Stimulated activated naive CD8-positive, alpha-beta T cell treated with anti-CD3 and anti-CD28 coated beads, Interleukin-15, amount 100 ng/mL, for 72 hours (primary cell): Measurements from ENCODE around the gene SASH3.
A peak's percentile ranks its signal among the peaks of the same experiment; 100 is the strongest.

ENCODE experiments used
- ATAC-seq: fragments of 150-1000 bp; cut with Tn5 transposase; 2 replicates; pipeline ENCODE4 v1.10.0; 2021; ENCODE audit warnings: mild to moderate bottlenecking, moderate library complexity
- DNase-seq, 2 donors: peaks; one replicate each; pipeline ENCODE4 v3.0.0; 2021 to 2022
- H3K27ac Mint-ChIP-seq, 2 donors: one replicate each; pipeline ENCODE4 v1.8.0; 2022; ENCODE audit warnings: mild to moderate bottlenecking in 2 of 2, mixed read lengths in 2 of 2, moderate library complexity in 2 of 2
- H3K27me3 Mint-ChIP-seq: one replicate; pipeline ENCODE4 v1.8.0; 2022; ENCODE audit warnings: mixed read lengths
- H3K4me1 Mint-ChIP-seq: one replicate; pipeline ENCODE4 v1.8.0; 2022; ENCODE audit warnings: mild to moderate bottlenecking, mixed read lengths
- H3K4me3 Mint-ChIP-seq, 2 donors: one replicate each; pipeline ENCODE4 v1.8.0; 2022; ENCODE audit warnings: mild to moderate bottlenecking in 2 of 2, mixed read lengths in 2 of 2, moderate library complexity in 1 of 2
- H3K9me3 Mint-ChIP-seq, 2 donors: one replicate each; pipeline ENCODE4 v1.8.0; 2022; ENCODE audit warnings: mixed read lengths in 2 of 2

SASH3 gene

DNA sequence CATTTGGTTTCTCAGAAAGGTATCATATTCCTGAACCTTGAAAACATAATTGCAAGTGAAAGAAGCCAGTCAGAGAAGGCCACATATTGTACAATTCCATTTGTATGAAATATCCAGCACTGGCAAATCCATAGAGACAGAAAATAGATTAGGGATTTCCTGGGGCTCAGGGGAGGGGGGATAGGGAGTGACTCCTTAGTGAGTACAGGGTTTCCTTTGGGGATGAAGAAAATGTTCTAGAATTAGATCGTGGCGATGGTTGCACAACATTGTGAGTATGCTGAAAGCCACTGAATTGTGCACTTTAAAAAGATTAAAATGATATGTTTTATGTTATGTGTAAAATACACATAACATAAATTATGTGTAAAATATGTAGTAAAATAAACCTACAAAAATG, 30.7 kb upstream of the SASH3 start:
- H3K4me1 Mint-ChIP-seq, result peaks cover 31% of the 10 kb centered on the region
- ATAC-seq (no peak), DNase-seq (no peak)
- H3K9me3 Mint-ChIP-seq, result no peaks in the 10 kb centered on the region
- H3K27ac Mint-ChIP-seq, result no peak overlapping the region
- H3K27me3 Mint-ChIP-seq, result no peaks in the 10 kb centered on the region
- no peak overlapping the region for H3K4me3 Mint-ChIP-seq

GRCh38 chrX:129750971-129751370, 28.8 kb upstream of the SASH3 start:
- no peak for ATAC-seq
- no peak for DNase-seq
- Mint-ChIP-seq H3K27ac (no peak overlapping the region), H3K4me3 (no peak overlapping the region), H3K9me3 (no peaks in the 10 kb centered on the region), H3K4me1 (peaks cover 29% of the 10 kb centered on the region), H3K27me3 (no peaks in the 10 kb centered on the region)

DNA sequence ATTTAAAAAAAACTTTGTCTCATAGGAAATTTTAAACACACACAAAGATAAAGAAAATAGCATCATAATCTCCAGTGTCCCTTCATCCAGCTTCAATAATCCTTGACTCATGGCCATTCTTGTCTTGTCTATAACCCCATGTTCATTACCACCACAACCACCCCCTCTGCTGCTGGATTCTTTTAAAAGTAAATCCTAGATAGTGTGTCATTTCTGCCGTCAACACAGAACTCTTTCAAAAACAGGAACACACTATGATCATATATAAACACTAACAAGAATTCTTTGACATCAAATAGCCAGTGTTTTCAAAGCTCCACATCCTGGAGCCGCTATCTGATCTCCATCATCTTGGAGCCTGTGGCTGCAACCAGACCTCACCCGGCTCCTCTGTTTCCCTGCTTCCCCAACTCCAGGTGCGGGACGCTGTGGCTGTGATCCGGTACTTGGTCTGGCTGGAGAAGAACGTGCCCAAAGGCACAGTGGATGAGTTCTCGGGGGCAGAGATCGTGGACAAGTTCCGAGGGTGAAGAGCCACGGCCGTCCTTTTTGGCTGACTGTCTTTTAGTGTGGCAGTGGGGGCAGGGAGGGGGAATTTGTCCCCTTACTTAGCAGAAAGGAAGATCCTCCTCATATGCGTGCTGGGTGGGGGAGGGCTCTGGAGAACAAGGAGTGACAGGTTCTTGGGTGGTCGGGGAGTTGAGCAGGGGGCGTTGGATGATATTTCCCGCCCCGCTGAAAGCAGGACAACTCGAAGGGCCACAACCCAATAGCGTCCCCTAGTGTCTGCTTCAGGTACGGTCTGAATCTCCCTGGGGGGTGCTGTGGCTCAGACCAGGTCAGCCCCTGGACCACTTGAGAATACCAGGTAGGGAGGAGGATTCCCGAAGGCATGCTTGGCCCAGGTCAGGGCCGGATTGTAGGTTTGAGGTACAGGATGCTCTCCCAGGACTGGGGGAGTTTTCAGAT, 25.4 kb upstream of the SASH3 start:
- Mint-ChIP-seq H3K27me3 (no peaks in the 10 kb centered on the region), H3K9me3 (no peaks in the 10 kb centered on the region), H3K4me3 (peak overlapping the region in 1 of 2 donors; percentile 44), H3K4me1 (peaks cover 57% of the 10 kb centered on the region), H3K27ac (peak overlapping the region in 1 of 2 donors; percentile 88)
- DNase-seq, result no peak
- ATAC-seq, result no peak

DNA sequence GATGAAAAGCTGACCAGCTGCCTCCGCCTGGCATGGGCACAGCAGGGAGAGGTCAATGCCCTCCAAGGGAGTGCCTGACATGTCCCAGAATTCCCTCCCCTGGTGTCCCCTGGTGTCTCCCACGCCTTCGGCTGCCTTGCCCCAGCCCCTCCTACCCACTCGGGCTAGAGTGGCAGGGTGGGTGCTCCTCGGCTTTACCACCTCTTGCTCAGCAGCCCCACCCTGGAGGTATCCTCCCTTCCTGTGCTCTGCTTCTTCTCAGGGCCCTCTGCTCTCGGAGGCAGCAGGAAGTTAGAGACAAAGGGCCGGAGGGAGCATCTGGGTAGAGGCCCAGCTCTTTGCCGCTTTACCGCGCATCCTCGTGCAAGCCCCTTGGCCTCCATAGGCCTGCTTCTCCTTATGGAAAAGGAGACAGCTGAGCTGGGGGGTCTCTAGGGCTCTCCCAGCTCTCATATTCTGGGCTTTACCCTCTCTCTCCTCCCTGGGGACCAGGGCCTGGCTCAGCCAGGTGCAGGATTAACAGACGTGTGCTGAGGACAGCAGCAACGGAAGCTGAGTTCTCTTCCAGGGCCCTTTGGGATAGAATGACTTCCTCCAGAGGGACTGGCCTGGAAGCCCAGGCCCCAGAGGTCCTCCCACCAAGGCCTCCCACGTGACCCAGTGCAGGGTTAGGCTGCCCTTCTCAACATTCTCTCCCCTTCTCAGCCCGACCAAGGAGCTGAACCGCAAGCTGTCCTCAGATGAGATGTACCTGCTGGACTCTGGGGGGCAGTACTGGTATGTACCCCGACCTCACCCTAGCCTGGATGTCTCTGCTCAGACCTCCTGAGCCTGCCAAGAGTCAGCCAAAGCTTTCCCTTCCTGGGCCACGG, 23.7 kb upstream of the SASH3 start:
- peak; percentile 68 for ATAC-seq
- peaks cover 73% of the 10 kb centered on the region for H3K4me1 Mint-ChIP-seq

DNA sequence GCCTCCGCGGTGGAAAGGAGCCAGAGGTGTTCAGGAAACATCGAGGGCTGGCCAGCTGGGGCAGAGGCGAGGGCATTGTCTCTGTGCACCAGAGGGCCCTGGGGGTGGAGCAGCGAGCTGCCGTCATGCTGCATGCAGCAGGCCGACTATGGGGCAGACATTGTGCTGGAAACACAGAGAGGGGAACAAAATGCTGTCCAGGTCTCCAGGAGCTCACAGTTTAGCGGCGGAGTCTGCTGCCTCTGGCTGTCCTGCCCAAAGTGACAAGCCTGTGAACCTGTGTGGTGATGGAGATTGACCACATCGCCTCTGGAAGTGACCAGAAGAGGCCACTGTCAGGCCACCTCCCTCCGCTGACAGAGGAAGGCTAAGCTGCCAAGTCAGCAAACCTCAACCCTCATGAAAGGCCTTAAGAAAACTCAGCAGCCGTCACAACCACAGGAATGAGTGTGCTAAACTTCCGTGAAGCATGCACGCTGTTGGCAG, 20.1 kb upstream of the SASH3 start:
- Mint-ChIP-seq H3K4me3 (peak overlapping the region; percentile 57 to 69), H3K27ac (peak overlapping the region; percentile 59 to 85), H3K4me1 (peaks cover 63% of the 10 kb centered on the region), H3K27me3 (no peaks in the 10 kb centered on the region), H3K9me3 (no peaks in the 10 kb centered on the region)
- DNase-seq (peak in 1 of 2 donors; percentile 56), ATAC-seq (peak; percentile 86)

More for the DNA sequence above, 23.7 kb upstream of the SASH3 start:
- peak overlapping the region; percentile 71 to 81 for H3K4me3 Mint-ChIP-seq
- no peaks in the 10 kb centered on the region for H3K27me3 Mint-ChIP-seq
- peak overlapping the region; percentile 91 to 97 for H3K27ac Mint-ChIP-seq
- DNase-seq, result peak in 1 of 2 donors; percentile 36
- H3K9me3 Mint-ChIP-seq, result no peaks in the 10 kb centered on the region

DNA sequence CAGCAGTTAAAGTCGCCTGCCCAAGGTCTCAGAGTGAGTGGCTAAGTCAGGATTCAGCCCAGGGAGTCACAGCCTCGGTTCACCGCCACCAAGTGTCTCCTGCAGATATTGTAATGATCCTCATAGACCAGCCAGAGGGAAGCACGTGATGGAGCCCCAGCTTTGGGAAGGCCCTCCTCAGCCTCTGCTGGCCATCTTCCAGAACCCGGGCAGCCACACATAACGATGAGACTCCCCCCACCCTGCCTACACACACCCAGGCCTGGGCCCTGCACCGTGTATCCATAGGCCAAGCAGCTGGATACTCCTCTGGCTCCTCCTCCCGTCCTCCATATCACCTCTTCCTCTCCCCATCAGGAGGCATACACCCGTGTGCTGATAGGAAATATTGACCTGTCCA, 19.6 kb upstream of the SASH3 start:
- Mint-ChIP-seq H3K27me3 (no peaks in the 10 kb centered on the region), H3K4me3 (peak overlapping the region; percentile 57 to 69), H3K27ac (peak overlapping the region; percentile 39 to 85), H3K4me1 (peaks cover 58% of the 10 kb centered on the region), H3K9me3 (no peaks in the 10 kb centered on the region)
- peak; percentile 10 for ATAC-seq
- no peak for DNase-seq

GRCh38 chrX:129760981-129761380, 18.8 kb upstream of the SASH3 start:
- no peak for DNase-seq
- no peak for ATAC-seq
- no peaks in the 10 kb centered on the region for H3K9me3 Mint-ChIP-seq
- H3K4me1 Mint-ChIP-seq, result peaks cover 52% of the 10 kb centered on the region
- no peak overlapping the region for H3K27ac Mint-ChIP-seq
- no peaks in the 10 kb centered on the region for H3K27me3 Mint-ChIP-seq
- no peak overlapping the region for H3K4me3 Mint-ChIP-seq

GRCh38 chrX:129761596-129761995, 18.2 kb upstream of the SASH3 start:
- H3K4me3 Mint-ChIP-seq, result no peak overlapping the region
- H3K27ac Mint-ChIP-seq, result no peak overlapping the region
- no peak for DNase-seq

GRCh38 chrX:129762448-129762847, 17.3 kb upstream of the SASH3 start:
- no peak overlapping the region for H3K27ac Mint-ChIP-seq
- H3K4me3 Mint-ChIP-seq, result no peak overlapping the region
- ATAC-seq (no peak), DNase-seq (no peak)
- H3K27me3 Mint-ChIP-seq, result no peaks in the 10 kb centered on the region
- H3K4me1 Mint-ChIP-seq, result peaks cover 42% of the 10 kb centered on the region
- H3K9me3 Mint-ChIP-seq, result no peaks in the 10 kb centered on the region

More at GRCh38 chrX:129761596-129761995, 18.2 kb upstream of the SASH3 start:
- Mint-ChIP-seq H3K27me3 (no peaks in the 10 kb centered on the region), H3K4me1 (peaks cover 45% of the 10 kb centered on the region), H3K9me3 (no peaks in the 10 kb centered on the region)
- ATAC-seq, result no peak

DNA sequence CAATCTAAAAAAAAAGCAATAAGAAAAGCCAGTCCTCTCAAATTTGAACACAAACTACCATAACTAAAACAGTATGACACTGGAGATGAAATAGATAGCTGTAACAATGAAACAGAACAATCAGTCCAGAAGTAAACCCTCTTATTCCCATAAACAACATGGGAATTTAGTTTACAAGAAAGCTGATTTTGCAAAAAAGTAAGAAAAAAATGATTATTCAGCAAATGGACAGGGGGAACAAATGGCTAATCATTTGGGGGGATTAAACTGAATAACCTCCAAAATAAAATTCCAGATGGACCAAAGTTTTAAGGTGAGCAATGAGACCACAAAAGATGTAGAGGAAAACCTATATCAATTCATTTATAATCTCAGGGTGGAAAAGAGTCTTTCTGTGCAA, 16.1 kb upstream of the SASH3 start:
- DNase-seq, result no peak
- H3K4me3 Mint-ChIP-seq, result no peak overlapping the region
- no peaks in the 10 kb centered on the region for H3K9me3 Mint-ChIP-seq
- H3K27me3 Mint-ChIP-seq, result no peaks in the 10 kb centered on the region
- no peak for ATAC-seq
- no peak overlapping the region for H3K27ac Mint-ChIP-seq
- peaks cover 42% of the 10 kb centered on the region for H3K4me1 Mint-ChIP-seq

DNA sequence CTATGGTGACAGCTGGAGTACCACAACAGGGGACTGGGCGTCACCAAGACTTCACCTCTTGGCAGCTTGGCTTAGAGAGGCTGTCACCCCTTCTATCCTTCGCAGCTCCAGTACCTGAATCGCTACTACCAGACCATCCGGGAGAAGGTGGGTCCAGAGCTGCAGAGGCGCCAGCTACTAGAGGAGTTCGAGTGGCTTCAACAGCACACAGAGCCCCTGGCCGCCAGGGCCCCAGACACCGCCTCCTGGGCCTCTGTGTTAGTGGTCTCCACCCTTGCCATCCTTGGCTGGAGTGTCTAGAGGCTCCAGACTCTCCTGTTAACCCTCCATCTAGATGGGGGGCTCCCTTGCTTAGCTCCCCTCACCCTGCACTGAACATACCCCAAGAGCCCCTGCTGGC, 11.6 kb upstream of the SASH3 start:
- no peaks in the 10 kb centered on the region for H3K27me3 Mint-ChIP-seq
- H3K9me3 Mint-ChIP-seq, result no peaks in the 10 kb centered on the region
- H3K27ac Mint-ChIP-seq, result no peak overlapping the region
- no peak for DNase-seq
- no peak for ATAC-seq
- H3K4me3 Mint-ChIP-seq, result no peak overlapping the region
- peaks cover 56% of the 10 kb centered on the region for H3K4me1 Mint-ChIP-seq

DNA sequence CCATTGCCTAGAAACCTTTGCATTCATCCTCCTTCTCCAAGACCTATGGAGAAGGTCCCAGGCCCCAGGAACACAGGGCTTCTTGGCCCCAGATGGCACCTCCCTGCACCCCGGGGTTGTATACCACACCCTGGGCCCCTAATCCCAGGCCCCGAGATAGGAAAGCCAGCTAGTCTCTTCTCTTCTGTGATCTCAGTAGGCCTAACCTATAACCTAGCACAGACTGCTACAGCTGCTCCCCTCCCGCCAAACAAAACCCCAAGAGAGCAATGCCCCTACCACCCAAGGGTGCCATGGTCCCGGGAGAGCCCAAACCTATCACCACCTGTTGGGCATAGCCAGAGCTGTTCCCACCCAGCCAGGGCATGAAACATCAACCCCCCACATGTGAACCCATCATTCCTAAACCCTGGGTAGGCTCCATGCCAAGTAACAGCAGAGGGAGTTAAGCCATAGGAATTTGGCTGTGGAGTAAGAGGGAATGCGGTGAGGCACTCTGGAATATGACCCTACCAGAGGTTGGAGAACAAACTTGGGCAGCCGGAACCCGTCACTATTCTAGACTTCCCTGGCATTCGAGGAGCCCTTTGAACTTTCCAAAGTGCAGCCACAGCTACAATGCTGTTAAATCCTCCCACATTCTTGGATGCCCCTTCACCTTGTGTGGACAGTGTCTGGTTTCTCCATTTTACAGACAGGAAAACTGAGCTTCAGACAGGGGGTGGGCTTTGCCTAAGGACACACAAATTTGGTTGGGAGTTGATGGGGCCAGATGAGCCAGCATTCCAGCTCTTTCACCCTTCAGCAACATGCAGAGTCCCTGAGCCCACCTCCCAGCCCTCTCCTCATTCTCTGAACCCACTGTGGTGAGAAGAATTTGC, 10.9 kb upstream of the SASH3 start:
- no peak for ATAC-seq
- Mint-ChIP-seq H3K27me3 (no peaks in the 10 kb centered on the region), H3K4me1 (peaks cover 62% of the 10 kb centered on the region), H3K4me3 (peak overlapping the region; percentile 68 to 69), H3K27ac (peak overlapping the region; percentile 48 to 92), H3K9me3 (no peaks in the 10 kb centered on the region)
- no peak for DNase-seq

- H3K4me1 Mint-ChIP-seq, result peaks cover 70% of the 10 kb centered on the region
- peak; percentile 87 for ATAC-seq
- H3K27me3 Mint-ChIP-seq, result no peaks in the 10 kb centered on the region
- peak overlapping the region; percentile 68 to 69 for H3K4me3 Mint-ChIP-seq
- peak in 1 of 2 donors; percentile 73 for DNase-seq
- peak overlapping the region; percentile 42 to 92 for H3K27ac Mint-ChIP-seq
- no peaks in the 10 kb centered on the region for H3K9me3 Mint-ChIP-seq
Observed at GRCh38 chrX:129769467-129770154, 10.1 kb upstream of the SASH3 start.

- DNase-seq, result peak in 1 of 2 donors; percentile 32
- H3K4me3 Mint-ChIP-seq, result peak overlapping the region; percentile 37 to 71
- H3K9me3 Mint-ChIP-seq, result no peaks in the 10 kb centered on the region
- no peak for ATAC-seq
- H3K4me1 Mint-ChIP-seq, result peaks cover 81% of the 10 kb centered on the region
- no peaks in the 10 kb centered on the region for H3K27me3 Mint-ChIP-seq
- H3K27ac Mint-ChIP-seq, result peak overlapping the region; percentile 89
Observed at GRCh38 chrX:129771266-129771995, 8.3 kb upstream of the SASH3 start.
